Anterior cingulate cortex (tissue), 58 donors: ENCODE measurements around the gene TMEM204.

Experiments
- DNase-seq, 58 donors: peaks; one replicate each; lab custom pipeline; 2025; lab: John Stamatoyannopoulos, UW

Gene TMEM204

GRCh38 chr16:1498899-1499676, 34.4 kb upstream of the TMEM204 start:
- no peak for DNase-seq

DNA sequence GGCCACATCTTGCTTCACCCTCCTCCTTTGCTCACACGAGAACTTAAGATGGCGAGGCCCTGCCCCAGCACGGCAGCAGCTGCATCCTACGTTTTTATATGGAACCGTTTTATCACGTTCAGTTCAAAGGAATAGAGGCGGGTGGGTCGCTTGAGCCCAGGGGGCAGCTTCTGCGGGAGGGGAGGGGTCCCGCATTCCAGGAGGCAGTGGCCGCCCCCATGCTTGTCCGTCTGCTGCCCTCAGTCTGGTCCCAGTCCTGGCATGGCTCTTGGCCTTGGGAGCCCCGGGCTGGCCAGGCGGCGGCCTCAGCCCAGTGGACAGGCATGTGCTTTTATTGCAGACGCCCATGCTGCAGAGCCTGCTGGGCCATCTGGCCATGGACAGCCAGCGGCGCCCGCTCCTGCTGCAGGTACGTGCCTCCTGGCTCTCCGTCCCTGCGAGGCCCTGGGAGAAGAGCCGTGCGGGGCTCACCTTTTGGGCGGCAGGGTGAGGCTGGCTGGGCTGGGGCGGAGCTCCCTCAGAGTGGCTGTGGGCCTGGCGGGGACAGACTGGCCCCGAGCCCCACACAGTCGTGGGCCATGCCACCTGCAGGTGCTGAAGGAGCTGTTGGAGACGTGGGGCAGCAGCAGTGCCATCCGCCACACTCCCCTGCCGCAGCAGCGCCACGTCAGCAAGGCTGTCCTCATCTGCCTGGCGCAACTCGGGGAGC, 33.6 kb upstream of the TMEM204 start:
- no peak for DNase-seq

DNA sequence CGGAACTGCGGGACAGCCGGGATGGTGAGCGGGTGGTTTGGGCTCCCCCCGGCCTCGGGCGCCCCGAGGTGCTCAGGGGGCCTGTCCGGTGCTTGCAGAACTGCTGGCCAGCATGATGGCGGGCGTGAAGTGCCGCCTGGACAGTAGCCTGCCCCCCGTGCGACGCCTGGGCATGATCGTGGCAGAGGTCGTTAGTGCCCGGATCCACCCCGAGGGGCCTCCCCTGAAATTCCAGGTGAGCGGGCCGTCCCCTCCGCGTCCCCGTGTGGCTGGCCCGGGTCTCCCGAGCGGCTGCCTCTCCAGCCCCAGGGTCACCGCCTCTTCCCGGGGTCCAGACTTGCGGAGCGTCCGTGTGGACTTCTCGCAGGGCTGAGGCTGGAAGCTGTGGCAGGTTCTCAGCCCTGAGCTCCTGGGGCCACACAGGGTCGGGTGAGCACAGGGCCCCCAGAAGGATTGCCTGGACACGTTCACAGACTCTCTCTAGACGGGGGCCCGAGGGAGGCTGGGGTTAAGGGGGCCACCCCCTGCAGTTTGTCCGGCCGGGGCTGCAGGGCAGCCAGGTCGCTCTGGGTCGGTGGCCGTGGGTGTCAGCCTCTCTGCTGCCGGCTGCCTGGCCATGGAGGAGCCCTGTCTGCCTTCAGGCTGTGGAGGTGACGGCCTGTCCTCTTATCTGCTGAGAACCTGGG, 32.9 kb upstream of the TMEM204 start:
- no peak for DNase-seq

DNA sequence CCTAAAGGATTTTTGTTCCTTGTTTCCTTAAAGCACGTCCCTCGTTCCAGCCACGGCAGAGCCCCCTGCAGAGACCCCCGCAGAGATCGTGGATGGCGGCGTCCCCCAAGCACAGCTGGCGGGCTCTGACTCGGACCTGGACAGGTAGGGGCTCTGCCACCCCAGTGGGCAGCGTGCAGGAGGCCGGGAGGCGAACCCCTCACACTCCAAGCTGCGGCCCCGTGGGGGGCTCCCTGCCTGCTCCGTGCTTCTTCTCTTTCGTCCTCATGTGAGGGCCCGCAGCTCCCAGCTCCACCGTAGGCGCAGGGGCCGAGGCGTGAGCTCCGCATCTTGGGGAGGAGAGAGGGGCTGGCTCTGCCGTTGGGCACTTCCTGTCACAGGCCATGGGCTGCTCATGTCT, 31.8 kb upstream of the TMEM204 start:
- DNase-seq = no peak

GRCh38 chr16:1502092-1503004, 31.1 kb upstream of the TMEM204 start:
- DNase-seq = no peak

GRCh38 chr16:1503110-1503955, 30.1 kb upstream of the TMEM204 start:
- DNase-seq = no peak

GRCh38 chr16:1505073-1505844, 28.2 kb upstream of the TMEM204 start:
- DNase-seq = no peak

GRCh38 chr16:1505912-1506311, 27.6 kb upstream of the TMEM204 start:
- DNase-seq = no peak

DNA sequence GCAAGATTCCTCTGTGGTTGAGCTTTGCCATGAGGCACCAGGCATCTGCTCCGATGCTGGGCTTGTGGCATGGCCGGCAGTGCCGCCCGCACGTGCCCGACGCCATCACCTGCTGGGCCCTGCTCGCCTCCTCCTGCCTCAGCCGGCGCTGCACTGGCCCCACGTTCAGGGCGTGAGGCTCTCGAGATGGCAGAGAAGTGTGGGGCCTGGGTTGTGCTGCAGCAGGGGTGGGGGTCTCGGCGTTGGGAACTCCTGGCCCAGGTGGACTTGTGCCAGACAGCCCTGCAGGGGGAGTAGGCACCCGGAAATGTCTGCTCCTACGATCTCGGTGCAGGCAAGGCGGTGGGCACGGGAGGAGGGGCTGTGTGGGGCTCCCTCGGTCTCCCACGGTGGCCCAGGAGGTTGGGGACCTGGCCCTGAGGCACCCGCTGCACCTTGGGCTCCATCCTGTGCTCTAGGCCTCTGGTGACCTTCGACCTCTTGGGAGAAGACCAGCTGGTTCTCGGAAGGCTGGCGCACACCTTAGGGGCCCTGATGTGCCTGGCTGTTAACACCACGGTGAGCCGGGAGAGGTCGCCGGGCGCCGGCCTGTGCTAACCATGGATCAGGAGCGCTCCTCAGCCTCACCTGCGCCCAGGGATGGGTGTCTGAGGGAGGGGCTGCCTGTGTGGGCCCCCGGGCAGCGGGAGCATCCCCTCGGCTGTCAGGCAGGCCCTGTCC, 26.8 kb upstream of the TMEM204 start:
- DNase-seq = no peak

DNA sequence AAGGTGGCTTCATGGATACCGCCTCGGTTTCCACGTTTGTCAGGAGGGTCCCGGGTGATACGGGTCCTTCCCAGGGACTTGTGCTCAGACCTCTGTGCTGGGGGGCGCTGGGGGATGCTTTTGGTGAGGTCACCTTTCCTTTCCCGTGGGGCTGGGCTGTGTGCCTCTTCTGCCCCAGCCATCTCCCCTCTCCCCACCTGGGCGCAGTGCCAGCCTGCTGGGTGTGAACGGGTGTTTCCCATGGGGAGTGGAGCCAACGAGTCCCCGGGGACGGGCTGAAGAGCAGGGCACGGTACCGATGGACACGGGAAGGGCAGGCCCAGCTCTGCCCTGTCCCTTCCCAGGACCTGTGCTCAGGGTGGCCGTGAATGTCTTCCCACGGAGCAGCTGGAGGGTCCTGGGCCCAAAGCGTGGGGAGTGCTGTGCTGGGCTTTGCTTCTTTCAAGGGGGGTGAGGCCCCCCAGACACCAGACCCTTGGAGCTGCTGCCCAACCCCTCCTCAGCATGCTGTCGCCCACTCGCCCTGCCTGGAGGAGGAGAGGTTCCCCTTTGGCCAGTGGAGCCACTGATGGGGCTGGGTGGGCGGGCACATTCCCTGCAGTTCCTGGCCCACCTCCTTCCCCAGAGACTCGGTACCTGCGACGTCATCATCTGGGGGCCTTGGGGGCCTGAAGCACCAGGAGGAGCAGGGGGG, 24.8 kb upstream of the TMEM204 start:
- DNase-seq = no peak

GRCh38 chr16:1509307-1510221, 23.9 kb upstream of the TMEM204 start:
- peak in 7 of 58 donors; percentile 10 to 22 (median 13) for DNase-seq

GRCh38 chr16:1510272-1510671, 23.2 kb upstream of the TMEM204 start:
- DNase-seq = no peak

DNA sequence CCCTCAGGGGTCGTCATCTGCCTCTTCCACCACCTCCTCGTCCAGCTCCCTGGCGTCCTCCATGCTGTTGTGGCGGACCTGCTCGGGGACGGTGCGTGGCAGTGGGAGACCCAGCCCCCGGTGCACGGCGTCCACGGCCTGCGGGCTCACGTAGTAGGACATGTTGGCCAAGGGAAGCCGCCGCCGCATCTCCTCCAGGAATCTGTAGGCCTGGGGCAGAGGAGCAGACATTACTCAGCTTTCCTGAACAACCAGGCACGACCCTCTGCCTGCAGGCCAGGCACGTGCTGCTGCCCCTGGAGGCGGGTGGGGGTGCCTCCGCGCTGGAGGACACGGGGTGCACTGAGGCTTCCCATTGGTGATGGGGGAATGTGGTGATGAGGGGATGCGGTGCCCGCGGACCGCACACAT, 22.5 kb upstream of the TMEM204 start:
- DNase-seq = no peak

- no peak for DNase-seq
These were observed 21.6 kb upstream of the TMEM204 start for GRCh38 chr16:1511662-1512569.

GRCh38 chr16:1512774-1513173, 20.7 kb upstream of the TMEM204 start:
- peak in 1 of 58 donors; percentile 20 for DNase-seq
